NK-92 treated with Interleukin-12 subunit alpha and Interleukin-12 subunit beta, amount 100 ng/mL, for 24 hours (cell line): ENCODE data around the gene SAYSD1.

Experiments
- DNase-seq: peaks from one replicate; lab custom pipeline; 2025; lab: John Stamatoyannopoulos, UW

The SAYSD1 gene

DNA sequence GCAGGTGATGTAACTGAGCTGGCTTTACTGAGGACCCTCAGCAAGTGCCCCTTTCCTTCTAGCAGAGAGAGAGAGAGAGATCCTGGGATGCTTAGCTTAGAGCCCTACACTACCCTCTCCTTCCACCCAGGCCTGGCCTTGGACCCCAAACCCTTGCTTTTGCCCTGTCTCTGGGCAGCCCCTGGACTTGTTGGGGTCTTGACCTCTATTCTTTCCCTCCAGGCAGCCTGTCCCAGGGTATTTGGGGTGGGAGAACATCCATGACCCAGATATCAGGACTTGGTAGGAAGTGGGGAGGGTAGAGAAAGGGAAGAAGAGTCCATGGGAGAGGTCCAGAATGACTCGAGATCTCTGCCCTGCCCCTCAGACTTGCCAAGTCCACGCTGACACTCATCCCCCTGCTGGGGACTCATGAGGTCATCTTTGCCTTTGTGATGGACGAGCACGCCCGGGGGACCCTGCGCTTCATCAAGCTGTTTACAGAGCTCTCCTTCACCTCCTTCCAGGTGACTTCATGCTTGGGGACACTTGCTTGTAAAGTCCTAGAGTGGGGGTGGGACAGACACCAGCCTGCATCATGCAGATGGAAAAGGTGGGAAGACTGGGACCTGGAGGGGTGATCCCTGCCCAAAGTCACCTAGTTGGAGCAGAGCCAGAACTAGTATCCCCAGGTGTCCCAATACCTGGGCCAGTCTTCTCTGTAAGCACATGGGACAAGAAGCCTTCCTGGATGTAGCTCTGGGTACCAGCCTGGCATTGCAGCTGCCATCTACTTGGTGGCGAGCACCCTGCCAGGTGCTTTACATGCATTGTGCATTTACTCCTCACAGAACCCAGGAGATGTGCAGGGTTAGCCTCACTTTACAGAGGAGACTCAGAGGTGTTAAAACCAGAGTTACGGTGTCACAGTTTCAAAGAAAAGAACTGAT lies 35.5 kb downstream of the SAYSD1 start:
- no peak for DNase-seq

DNA sequence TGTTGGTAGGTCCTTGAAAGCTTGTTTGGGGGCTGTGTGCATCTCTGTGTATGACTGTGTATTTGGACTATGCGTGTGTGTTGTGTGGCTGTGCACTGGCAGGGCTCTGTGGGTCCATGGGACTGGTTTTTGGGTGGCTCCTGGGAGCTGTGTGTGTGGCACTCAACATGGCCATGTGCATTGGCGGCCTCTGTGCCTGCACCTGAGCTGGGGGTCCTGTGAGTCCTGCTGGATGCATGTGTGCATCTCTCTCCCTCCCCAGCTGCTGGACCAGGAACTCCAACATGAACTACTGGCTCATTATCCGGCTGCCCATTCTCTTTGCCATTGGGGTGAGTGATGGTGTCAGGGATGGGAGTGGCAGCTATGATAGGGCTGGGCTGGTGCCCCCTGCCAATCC lies 36.3 kb downstream of the SAYSD1 start:
- DNase-seq = no peak

DNA sequence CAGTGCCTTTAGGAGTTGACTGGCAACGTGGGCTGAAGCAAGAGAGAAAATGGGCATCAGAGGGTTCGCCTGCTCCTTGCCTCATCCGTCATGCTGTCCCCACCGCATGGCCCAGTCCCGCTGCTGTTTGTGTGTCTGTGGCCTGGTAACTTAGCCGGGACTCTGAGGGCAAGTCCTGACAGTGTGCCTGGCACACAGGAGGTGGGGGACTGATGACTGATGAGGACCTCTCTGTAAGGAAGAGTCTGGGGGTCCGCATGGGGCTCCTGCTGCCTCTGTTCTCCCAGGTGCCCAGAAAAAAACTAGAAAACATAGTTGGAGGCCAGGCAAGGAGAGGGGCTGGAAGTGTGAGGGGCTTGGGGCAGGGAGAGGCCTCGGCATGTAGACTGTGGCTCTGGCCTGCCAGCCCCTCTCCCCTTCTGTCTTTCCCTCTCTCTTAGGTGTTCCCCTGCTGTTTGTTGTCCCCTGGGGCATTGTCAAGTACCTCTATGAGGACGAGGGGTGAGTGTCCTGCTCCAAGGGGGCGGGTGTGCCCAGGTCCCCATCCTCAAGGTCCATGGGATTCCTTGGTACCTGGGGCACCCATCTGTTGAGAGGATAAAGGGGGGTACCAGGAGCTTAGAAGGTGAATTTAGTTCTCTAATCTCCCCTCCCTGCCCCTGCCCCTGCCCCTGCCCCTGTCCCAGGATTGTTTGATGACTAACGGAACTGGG lies 36.9 kb downstream of the SAYSD1 start:
- no peak for DNase-seq

DNA sequence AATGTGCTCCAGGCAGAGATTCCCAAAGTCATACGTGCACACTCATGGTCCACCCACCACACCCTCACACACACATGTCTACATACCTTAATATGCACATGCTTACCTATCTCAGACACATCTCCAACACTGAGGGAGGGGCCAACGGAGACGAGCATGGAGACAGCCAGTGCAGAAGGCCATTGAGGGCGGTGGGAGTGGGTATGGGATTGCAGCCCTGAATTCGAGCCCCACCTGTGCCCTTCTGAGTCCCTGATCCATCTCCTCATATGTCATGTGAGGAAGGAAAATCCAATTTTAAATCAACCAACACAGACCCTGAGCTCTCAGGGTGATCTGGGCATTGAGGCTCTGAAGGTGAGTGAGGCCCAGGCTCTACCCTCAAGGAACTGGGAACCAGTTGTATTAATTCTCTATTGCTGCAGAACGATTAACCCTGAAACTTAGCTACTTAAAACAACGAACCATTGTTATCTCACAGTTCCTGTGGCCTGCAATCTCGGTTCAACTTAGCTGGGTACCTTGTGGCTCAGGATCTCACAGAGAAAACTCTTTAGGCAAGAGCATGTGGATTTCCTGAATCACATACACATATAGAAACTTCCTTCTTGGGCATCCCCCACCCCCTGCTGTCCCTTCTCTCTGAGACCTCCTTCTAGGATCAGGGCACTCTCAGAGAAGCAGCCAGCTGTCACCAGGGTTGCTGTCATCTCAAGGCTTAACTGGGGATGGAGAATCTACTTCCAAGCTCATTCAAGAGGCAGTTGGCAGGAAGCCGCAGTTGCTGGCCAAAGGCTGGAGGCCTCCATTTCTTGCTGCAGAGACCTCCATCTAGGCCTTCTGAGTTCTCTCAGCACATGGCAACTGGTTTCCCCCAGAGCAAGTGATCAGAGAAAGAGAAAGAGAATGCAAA lies 38.1 kb downstream of the SAYSD1 start:
- no peak for DNase-seq

DNA sequence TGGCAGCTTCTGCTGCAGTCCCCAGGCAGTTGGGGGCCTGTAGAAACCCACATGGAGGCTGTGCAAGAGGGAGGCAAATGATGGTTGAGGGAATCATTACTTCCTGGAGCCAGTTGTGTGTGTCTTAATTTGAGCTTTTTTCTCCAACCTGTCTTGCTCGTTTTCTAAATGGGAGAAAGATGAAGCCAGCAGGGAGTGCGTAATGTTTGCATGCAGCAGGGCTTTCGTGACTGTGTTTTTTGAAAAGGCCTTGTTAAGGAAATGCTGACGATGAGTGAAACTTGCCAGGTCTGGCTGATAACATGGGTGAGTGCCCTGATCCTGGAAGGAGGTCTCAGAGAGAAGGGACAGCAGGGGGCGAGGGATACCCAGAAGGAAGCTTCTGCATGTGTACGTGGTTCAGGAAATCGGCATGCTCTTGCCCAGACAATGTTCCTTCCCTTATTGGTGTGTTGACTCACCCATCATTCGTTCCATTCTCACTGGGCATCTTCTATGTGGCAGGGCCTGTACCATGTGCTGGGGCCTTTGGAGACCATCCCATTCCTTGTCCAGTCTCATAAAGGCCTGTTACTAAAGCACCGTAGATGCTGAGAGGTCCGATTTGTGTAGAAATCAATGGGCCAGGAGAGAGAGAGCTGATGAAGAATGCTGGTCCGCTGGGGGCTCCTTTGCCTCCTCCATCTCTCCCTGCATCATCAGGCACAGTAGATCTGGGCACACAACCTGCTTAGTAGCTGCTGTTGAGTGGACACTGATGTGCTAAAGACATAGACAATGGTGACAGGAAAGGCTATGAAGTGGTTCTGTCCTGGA lies 39.0 kb downstream of the SAYSD1 start:
- no peak for DNase-seq

- DNase-seq = no peak
These were observed 39.8 kb downstream of the SAYSD1 start for GRCh38 chr6:39075010-39075686.

DNA sequence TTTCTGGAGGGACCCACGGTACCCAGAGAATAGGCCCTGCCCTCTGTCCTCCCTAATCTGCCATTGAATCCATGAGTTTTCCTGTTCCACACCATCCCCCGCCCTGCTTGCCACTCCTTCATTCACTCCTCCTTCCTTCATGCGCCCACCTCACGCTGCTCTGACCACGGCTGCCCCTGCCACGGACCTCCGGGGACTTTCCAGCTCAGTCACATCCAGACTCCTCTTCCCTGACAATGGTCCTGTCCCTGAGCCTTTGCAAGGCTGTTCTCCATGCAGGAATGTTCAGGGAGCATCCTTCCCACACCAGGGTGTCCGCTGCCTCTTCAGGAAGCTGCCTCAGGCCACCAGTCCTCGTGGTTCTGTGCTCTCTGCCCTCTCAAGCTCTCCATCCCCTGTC lies 40.5 kb downstream of the SAYSD1 start:
- DNase-seq = no peak

- DNase-seq = no peak
These were observed 41.3 kb downstream of the SAYSD1 start for GRCh38 chr6:39073471-39074355.

DNA sequence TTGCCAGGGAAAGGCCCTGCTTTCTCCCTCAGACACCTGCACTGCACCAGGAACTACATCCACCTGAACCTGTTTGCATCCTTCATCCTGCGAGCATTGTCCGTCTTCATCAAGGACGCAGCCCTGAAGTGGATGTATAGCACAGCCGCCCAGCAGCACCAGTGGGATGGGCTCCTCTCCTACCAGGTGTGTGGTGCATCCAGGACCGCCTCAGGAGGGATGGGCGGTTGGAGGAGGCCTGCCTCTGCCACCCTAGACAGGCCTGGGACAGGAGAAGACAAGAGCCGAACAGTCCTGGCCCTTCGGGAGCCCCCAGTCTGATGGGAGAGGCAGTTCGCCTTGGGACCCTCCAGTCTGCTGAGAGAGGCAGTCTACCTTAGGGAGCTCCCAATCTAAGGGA lies 42.2 kb downstream of the SAYSD1 start:
- no peak for DNase-seq

- no peak for DNase-seq
These were observed 46.6 kb downstream of the SAYSD1 start for GRCh38 chr6:39068391-39068790.

- no peak for DNase-seq
These were observed 49.4 kb downstream of the SAYSD1 start for GRCh38 chr6:39065561-39065960.

GRCh38 chr6:39063526-39063925 lies 51.5 kb downstream of the SAYSD1 start:
- DNase-seq = no peak

DNA sequence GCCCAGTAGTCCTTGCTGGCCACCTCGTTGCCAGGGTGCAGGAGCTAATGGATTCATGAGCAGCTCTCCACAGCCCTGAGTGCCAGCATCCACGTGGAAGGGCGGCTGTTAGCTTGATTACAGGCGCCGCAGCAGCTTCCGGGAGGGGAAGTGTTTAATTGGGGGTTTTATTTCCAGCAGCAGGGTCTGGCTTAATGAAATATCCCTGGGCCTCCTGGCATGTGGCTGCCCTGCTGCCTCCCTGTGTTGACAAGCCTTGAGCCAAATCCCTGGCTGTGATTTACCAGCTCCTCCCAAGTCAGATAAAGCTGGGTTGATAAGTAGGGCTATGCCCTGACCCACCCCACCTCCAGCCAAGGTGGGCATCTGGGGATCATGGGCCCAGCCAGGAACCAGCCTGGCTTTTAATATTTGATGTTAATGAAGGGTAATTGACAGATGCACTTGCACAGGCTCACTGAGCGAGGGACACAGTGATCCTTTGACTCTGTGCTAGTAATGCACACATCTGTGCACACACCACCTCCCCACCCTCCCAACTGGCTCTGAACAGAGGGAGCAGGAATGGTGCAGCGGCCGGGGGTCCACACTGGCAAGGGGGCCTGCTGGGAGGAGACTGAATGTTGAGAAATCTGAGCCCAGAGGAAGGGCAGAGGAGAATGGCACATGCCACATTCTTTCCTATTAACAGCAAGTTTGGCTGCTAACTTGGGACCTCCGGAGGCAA lies 52.8 kb downstream of the SAYSD1 start:
- no peak for DNase-seq

DNA sequence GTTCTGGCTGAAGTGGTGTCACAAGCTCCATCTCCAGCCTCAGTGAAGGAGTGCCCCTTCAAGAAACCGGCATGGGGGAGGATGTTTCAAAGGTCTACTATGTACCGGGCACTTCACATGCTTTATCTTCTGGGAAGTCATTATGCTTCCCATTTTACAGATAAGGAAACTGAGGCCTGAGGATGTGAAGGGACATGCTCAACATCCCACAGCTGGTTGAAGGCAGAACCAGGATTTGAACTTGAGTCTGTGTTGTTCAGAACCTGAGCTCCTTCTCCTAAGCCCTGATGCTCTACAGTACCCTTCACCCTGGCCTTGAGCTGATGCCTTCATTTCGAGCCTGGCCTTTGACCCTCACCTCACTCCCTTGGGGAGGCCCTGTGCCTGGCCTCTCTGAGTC lies 53.4 kb downstream of the SAYSD1 start:
- no peak for DNase-seq

- no peak for DNase-seq
These were observed 53.8 kb downstream of the SAYSD1 start for GRCh38 chr6:39061182-39061581.

DNA sequence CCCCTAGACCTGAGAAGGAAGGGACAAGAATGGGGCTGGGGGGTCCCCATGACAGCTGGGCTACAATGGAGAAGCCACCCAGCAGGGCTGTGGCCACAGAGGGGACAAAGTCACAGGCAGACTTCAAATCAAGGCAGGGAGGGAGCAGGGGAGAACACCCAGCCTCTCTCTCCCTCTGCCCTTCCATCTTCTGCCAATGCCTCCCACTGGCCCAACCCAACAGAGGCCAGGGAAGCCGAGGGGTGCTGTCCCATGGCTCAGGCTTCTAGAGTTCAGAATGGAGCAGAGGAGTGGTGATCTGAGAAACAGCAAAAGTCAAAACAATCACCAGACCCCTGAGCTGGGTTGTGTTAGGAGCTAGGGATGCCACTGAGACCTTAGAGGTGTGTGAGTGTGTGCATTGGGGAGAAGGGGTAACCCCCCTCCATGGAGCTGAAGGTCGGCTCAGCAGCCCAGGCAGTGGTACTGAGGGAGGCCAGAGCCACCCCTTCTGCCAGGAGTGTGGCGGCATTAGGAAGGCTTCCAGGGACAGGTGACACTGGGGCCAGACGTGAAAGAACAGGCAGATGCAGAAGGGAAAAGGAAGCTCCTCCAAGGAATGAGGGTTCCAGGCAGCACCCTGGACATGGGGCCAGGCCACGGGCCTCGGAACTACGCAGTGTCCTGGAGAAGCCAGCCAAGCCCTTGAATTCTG lies 54.4 kb downstream of the SAYSD1 start:
- no peak for DNase-seq

GRCh38 chr6:39059496-39060310 lies 55.3 kb downstream of the SAYSD1 start:
- DNase-seq = no peak
